Measurements from ENCODE around the gene TEX14.

DNA sequence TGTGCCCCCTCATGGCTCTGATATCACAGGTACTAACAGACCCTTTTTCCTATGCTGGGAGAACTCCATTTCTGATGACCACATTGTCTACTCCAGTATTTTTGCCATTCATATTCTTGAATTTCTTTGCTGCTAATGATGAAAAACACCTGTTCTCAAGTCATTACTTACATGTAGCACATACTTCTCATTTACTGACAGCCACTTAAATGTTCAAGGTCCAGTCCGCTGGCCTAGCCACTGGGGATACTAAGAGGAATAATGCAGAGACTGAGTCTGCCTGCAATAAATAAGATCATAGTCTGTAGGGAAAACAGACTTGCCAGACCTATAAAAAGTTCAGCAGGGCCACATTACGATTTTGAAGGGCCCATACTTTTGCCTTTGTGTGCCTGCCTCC is 27.5 kb downstream of the TEX14 start:
- TF ChIP-seq CTCF (IDR thresholded peaks at IDR 0.05) (no peak), POLR2A (IDR thresholded peaks at IDR 0.05) (no peak), EP300 (IDR thresholded peaks at IDR 0.05) (no peak)
